ENCODE data around the gene TRAIP. TPM values are rescaled to one million over a fixed set of nuclear protein-coding genes. Genes with fewer than 3 reads are reported as not detected.

TRAIP gene
- total RNA-seq, 1 experiment from 2014 or later, result 9.3 TPM

GRCh38 chr3:49801160-49801559 is 55.2 kb downstream of the TRAIP start:
- intact Hi-C loops (cut with micrococcal nuclease), result loop anchor here (5.0 kb wide), 1 partner anchor 286 kb away; the partner anchor contains the start of gene RBM5
- H3K4me3 Mint-ChIP-seq (ENCODE audit: unreplicated experiment), result no peak overlapping the region

GRCh38 chr3:49799761-49800160 is 56.6 kb downstream of the TRAIP start, which contains the start of gene CDHR4:
Gene CDHR4 (minus strand): TSS chr3:49799873. CDS start chr3:49799812, 61 bp downstream.
- ChIA-PET POLR2A (interaction anchor here (0.6 to 3.1 kb wide), 10 partner anchors 9 to 130 kb away, joined by 3 to 33 read pairs (median 5); partner anchors contain the start of genes IP6K1 and MON1A), CTCF (interaction anchor here (0.7 to 12.4 kb wide), 9 partner anchors 9 to 320 kb away, joined by 3 to 201 read pairs (median 4); no protein-coding TSS in a partner anchor)
- peaks cover 24% of the 10 kb centered on the region for H3K4me1 Mint-ChIP-seq (ENCODE audit: insufficient read depth, unreplicated experiment)
- peak within 1 kb of the TSS; percentile 72 for H3K27ac Mint-ChIP-seq (ENCODE audit: low read depth, unreplicated experiment)
- BruUV-seq (replicated peaks), result no TSS peak
- DNase-seq (ENCODE audit: unreplicated experiment), result peak; percentile 87
- H3K9me3 Mint-ChIP-seq (ENCODE audit: unreplicated experiment), result no peaks in the 10 kb centered on the region
- TF ChIP-seq CTCF (IDR thresholded peaks at IDR 0.05; ENCODE audit: unreplicated experiment), result no peak
- peaks cover 10% of the 10 kb centered on the region for H3K27me3 Mint-ChIP-seq (ENCODE audit: insufficient read depth, unreplicated experiment)
- peaks cover 7% of the 10 kb centered on the region for H3K36me3 Mint-ChIP-seq (ENCODE audit: insufficient read depth, unreplicated experiment)
- intact Hi-C loops (cut with micrococcal nuclease), result loop anchor here (5.0 kb wide), 1 partner anchor 288 kb away; the partner anchor contains the start of gene RBM5
- H3K4me3 Mint-ChIP-seq (ENCODE audit: unreplicated experiment), result no peak within 1 kb of the TSS

More at GRCh38 chr3:49801160-49801559, 55.2 kb downstream of the TRAIP start:
- peaks cover 24% of the 10 kb centered on the region for H3K4me1 Mint-ChIP-seq (ENCODE audit: insufficient read depth, unreplicated experiment)
- no peak for TF ChIP-seq CTCF (IDR thresholded peaks at IDR 0.05; ENCODE audit: unreplicated experiment)
- H3K9me3 Mint-ChIP-seq (ENCODE audit: unreplicated experiment), result no peaks in the 10 kb centered on the region
- peaks cover 10% of the 10 kb centered on the region for H3K27me3 Mint-ChIP-seq (ENCODE audit: insufficient read depth, unreplicated experiment)
- ChIA-PET CTCF (interaction anchor here (0.5 to 12.4 kb wide), 11 partner anchors 14 to 363 kb away, joined by 3 to 201 read pairs (median 6); partner anchors contain the start of genes IP6K1, MON1A and MST1R), POLR2A (interaction anchor here (1.2 to 3.1 kb wide), 3 partner anchors 14 to 139 kb away, joined by 3 to 33 read pairs (median 3); partner anchors contain the start of genes IP6K1 and RBM6)
- no peak for DNase-seq (ENCODE audit: unreplicated experiment)
- peaks cover 3% of the 10 kb centered on the region for H3K36me3 Mint-ChIP-seq (ENCODE audit: insufficient read depth, unreplicated experiment)
- peak overlapping the region; percentile 28 for H3K27ac Mint-ChIP-seq (ENCODE audit: low read depth, unreplicated experiment)
- no TSS peak for BruUV-seq (replicated peaks)

GRCh38 chr3:49799105-49799504 is 57.3 kb downstream of the TRAIP start:
- ChIA-PET POLR2A (interaction anchor here (0.9 to 3.1 kb wide), 7 partner anchors 12 to 131 kb away, joined by 3 to 33 read pairs (median 8); partner anchors contain the start of genes IP6K1 and MON1A), CTCF (interaction anchor here (0.6 to 12.4 kb wide), 7 partner anchors 9 to 816 kb away, joined by 3 to 201 read pairs (median 4); no protein-coding TSS in a partner anchor)
- TF ChIP-seq CTCF (IDR thresholded peaks at IDR 0.05; ENCODE audit: unreplicated experiment), result no peak
- intact Hi-C loops (cut with micrococcal nuclease), result no loop called here
- peaks cover 7% of the 10 kb centered on the region for H3K36me3 Mint-ChIP-seq (ENCODE audit: insufficient read depth, unreplicated experiment)
- DNase-seq (ENCODE audit: unreplicated experiment), result no peak
- H3K4me1 Mint-ChIP-seq (ENCODE audit: insufficient read depth, unreplicated experiment), result peaks cover 22% of the 10 kb centered on the region
- peak overlapping the region; percentile 72 for H3K27ac Mint-ChIP-seq (ENCODE audit: low read depth, unreplicated experiment)
- H3K4me3 Mint-ChIP-seq (ENCODE audit: unreplicated experiment), result no peak overlapping the region
- H3K27me3 Mint-ChIP-seq (ENCODE audit: insufficient read depth, unreplicated experiment), result peaks cover 10% of the 10 kb centered on the region
- no TSS peak for BruUV-seq (replicated peaks)
- H3K9me3 Mint-ChIP-seq (ENCODE audit: unreplicated experiment), result no peaks in the 10 kb centered on the region

All from MCF 10A (cell line).